SK-N-SH treated with all-trans-retinoic acid at 6 μM for 48 hours (cell line): ENCODE results near the gene HIP1.
"Not testable (repeated sequence)": the region's sequence is repeated elsewhere in the genome, so short reads cannot be mapped to it uniquely, and the experiment has no call there.

Source experiments
- ATAC-seq: fragments of 200-7000 bp; cut with Tn5 transposase; 3 replicates; pipeline ENCODE4 v1.9.1; 2020; ENCODE audit warnings: mild to moderate bottlenecking, moderate library complexity
- ARNTL ChIP-seq: fragments of 450-650 bp; formaldehyde crosslinking; IDR thresholded peaks from 2 replicates; pipeline ENCODE4 v1.5.0; 2020; ENCODE audit warnings: low read depth, mild to moderate bottlenecking, moderate library complexity, borderline replicate concordance
- BACH2 ChIP-seq: fragments of 250-450 bp; sonication (Bioruptor Pico); IDR thresholded peaks from 2 replicates; pipeline ENCODE4 v1.9.0; 2021; ENCODE audit warnings: mild to moderate bottlenecking, borderline replicate concordance
- CSDC2 ChIP-seq: fragments of 250-450 bp; sonication (Bioruptor Pico); IDR thresholded peaks from 2 replicates; pipeline ENCODE4 v1.5.0; 2020; ENCODE audit warnings: mild to moderate bottlenecking, moderate library complexity
- CSRNP3 ChIP-seq: fragments of 250-450 bp; sonication (Bioruptor Pico); IDR thresholded peaks from 2 replicates; pipeline ENCODE4 v1.5.1; 2021; ENCODE audit warnings: mild to moderate bottlenecking, moderate library complexity
- ESRRG ChIP-seq: fragments of 250-450 bp; sonication (Bioruptor Pico); IDR thresholded peaks from 2 replicates; pipeline ENCODE4 v1.6.1; 2021; ENCODE audit warnings: mild to moderate bottlenecking
- GLIS3 ChIP-seq: fragments of 250-450 bp; sonication (Bioruptor Pico); IDR thresholded peaks from 2 replicates; pipeline ENCODE4 v1.5.0; 2020; ENCODE audit warnings: mild to moderate bottlenecking, moderate library complexity
- ISL1 ChIP-seq: fragments of 250-450 bp; sonication (Bioruptor Pico); IDR thresholded peaks from 2 replicates; pipeline ENCODE4 v2.1.2; 2022; ENCODE audit warnings: mild to moderate bottlenecking, moderate library complexity
- OSR1 ChIP-seq: fragments of 250-450 bp; sonication (Bioruptor Pico); IDR thresholded peaks from 2 replicates; pipeline ENCODE4 v1.8.0; 2022; ENCODE audit warnings: moderate library complexity, mild to moderate bottlenecking, inconsistent platforms
- PATZ1 ChIP-seq: fragments of 250-450 bp; sonication (Bioruptor Pico); IDR thresholded peaks from 2 replicates; pipeline ENCODE4 v1.8.0; 2020; ENCODE audit warnings: mild to moderate bottlenecking, moderate library complexity, borderline replicate concordance
- PPARA ChIP-seq: fragments of 250-450 bp; sonication (Bioruptor Pico); IDR thresholded peaks from 2 replicates; pipeline ENCODE4 v1.5.0; 2020; ENCODE audit warnings: mild to moderate bottlenecking, borderline replicate concordance
- RARB ChIP-seq: fragments of 250-450 bp; sonication (Bioruptor Pico); IDR thresholded peaks from 2 replicates; pipeline ENCODE4 v1.8.0; 2021; ENCODE audit warnings: mild to moderate bottlenecking, moderate library complexity
- SNAI2 ChIP-seq: fragments of 250-450 bp; sonication (Bioruptor Pico); IDR thresholded peaks from 2 replicates; pipeline ENCODE4 v1.5.0; 2020; ENCODE audit warnings: mild to moderate bottlenecking, moderate library complexity
- TCF4 ChIP-seq: fragments of 250-450 bp; sonication (Bioruptor Pico); IDR thresholded peaks from 2 replicates; pipeline ENCODE4 v1.8.0; 2021; ENCODE audit warnings: mild to moderate bottlenecking, moderate library complexity, borderline replicate concordance
- TOX ChIP-seq: fragments of 250-450 bp; sonication (Bioruptor Pico); IDR thresholded peaks from 2 replicates; pipeline ENCODE4 v1.8.0; 2021; ENCODE audit warnings: mild to moderate bottlenecking, moderate library complexity, borderline replicate concordance
- TSHZ2 ChIP-seq: fragments of 250-450 bp; sonication (Bioruptor Pico); IDR thresholded peaks from 2 replicates; pipeline ENCODE4 v1.5.0; 2020; ENCODE audit warnings: mild to moderate bottlenecking, moderate library complexity
- ZC3H10 ChIP-seq: fragments of 250-450 bp; sonication (Bioruptor Pico); IDR thresholded peaks from 2 replicates; pipeline ENCODE4 v1.5.1; 2021; ENCODE audit warnings: mild to moderate bottlenecking, moderate library complexity
- ZFP3 ChIP-seq: fragments of 250-450 bp; sonication (Bioruptor Pico); IDR thresholded peaks from 2 replicates; pipeline ENCODE4 v1.5.0; 2020; ENCODE audit warnings: mild to moderate bottlenecking, moderate library complexity
- ZFP30 ChIP-seq: fragments of 450-650 bp; formaldehyde crosslinking; IDR thresholded peaks from 2 replicates; pipeline ENCODE4 v1.5.0; 2022; ENCODE audit warnings: mild to moderate bottlenecking, moderate library complexity
- ZNF565 ChIP-seq: fragments of 450-650 bp; formaldehyde crosslinking; conservative IDR thresholded peaks from 2 replicates; pipeline ENCODE4 v1.5.0; 2020; ENCODE audit warnings: low read depth, mild to moderate bottlenecking, moderate library complexity
- ZNF70 ChIP-seq: fragments of 450-650 bp; formaldehyde crosslinking; IDR thresholded peaks from 2 replicates; pipeline ENCODE4 v1.5.0; 2020; ENCODE audit warnings: mild to moderate bottlenecking, moderate library complexity
- ZNF8 ChIP-seq: fragments of 450-650 bp; formaldehyde crosslinking; IDR thresholded peaks from 2 replicates; pipeline ENCODE4 v1.5.0; 2020; ENCODE audit warnings: mild to moderate bottlenecking, moderate library complexity

Gene HIP1

GRCh38 chr7:75637854-75638593 is 100.7 kb downstream of the HIP1 start (continued):
- TF ChIP-seq TSHZ2 (CRISPR knock-in tag), result no peak
- no peak for TF ChIP-seq ZFP3
- TF ChIP-seq SNAI2 (CRISPR knock-in tag), result no peak
- no peak for TF ChIP-seq ZNF8 (CRISPR knock-in tag)
- TF ChIP-seq CSDC2 (CRISPR knock-in tag), result no peak
- no peak for TF ChIP-seq PPARA (CRISPR knock-in tag)
- TF ChIP-seq CSRNP3 (CRISPR knock-in tag), result no peak
- no peak for TF ChIP-seq TCF4

- no peak for TF ChIP-seq SNAI2 (CRISPR knock-in tag)
- TF ChIP-seq ISL1 (CRISPR knock-in tag), result no peak
- no peak for TF ChIP-seq ZNF8 (CRISPR knock-in tag)
- no peak for TF ChIP-seq ZNF70 (CRISPR knock-in tag)
- no peak for TF ChIP-seq BACH2 (CRISPR knock-in tag)
- no peak for TF ChIP-seq TOX (CRISPR knock-in tag)
- TF ChIP-seq ZFP3, result no peak
- no peak for TF ChIP-seq TSHZ2 (CRISPR knock-in tag)
- no peak for TF ChIP-seq CSDC2 (CRISPR knock-in tag)
- TF ChIP-seq ARNTL (CRISPR knock-in tag), result no peak
- TF ChIP-seq ZFP30 (CRISPR knock-in tag), result no peak
- TF ChIP-seq CSRNP3 (CRISPR knock-in tag), result no peak
- TF ChIP-seq TCF4, result no peak
Observed at GRCh38 chr7:75635036-75635435, 103.7 kb downstream of the HIP1 start.

GRCh38 chr7:75632587-75632986 is 106.2 kb downstream of the HIP1 start:
- peak; percentile 54; the same call in 1 of the 2 replicates for TF ChIP-seq ZNF8 (CRISPR knock-in tag)
- ATAC-seq, result not testable (repeated sequence)

More at GRCh38 chr7:75635036-75635435, 103.7 kb downstream of the HIP1 start:
- ATAC-seq, result no peak

- no peak for ATAC-seq
- TF ChIP-seq ISL1 (CRISPR knock-in tag) (no peak), TCF4 (no peak), ESRRG (CRISPR knock-in tag) (no peak), GLIS3 (CRISPR knock-in tag) (no peak), ZNF8 (CRISPR knock-in tag) (no peak), BACH2 (CRISPR knock-in tag) (no peak), ZC3H10 (CRISPR knock-in tag) (no peak), ZFP3 (no peak), ZNF70 (CRISPR knock-in tag) (no peak), TOX (CRISPR knock-in tag) (no peak), OSR1 (CRISPR knock-in tag) (no peak), ZNF565 (no peak), CSRNP3 (CRISPR knock-in tag) (no peak), ZFP30 (CRISPR knock-in tag) (no peak), PPARA (CRISPR knock-in tag) (no peak), PATZ1 (CRISPR knock-in tag) (no peak), RARB (CRISPR knock-in tag) (no peak)
Observed at GRCh38 chr7:75631711-75632110, 107.0 kb downstream of the HIP1 start.
